ENCODE results near the gene MAMSTR.
A peak's percentile ranks its signal among the peaks of the same experiment; 100 is the strongest.
"Not testable (repeated sequence)": the region's sequence is repeated elsewhere in the genome, so short reads cannot be mapped to it uniquely, and the experiment has no call there.

Gene MAMSTR

DNA sequence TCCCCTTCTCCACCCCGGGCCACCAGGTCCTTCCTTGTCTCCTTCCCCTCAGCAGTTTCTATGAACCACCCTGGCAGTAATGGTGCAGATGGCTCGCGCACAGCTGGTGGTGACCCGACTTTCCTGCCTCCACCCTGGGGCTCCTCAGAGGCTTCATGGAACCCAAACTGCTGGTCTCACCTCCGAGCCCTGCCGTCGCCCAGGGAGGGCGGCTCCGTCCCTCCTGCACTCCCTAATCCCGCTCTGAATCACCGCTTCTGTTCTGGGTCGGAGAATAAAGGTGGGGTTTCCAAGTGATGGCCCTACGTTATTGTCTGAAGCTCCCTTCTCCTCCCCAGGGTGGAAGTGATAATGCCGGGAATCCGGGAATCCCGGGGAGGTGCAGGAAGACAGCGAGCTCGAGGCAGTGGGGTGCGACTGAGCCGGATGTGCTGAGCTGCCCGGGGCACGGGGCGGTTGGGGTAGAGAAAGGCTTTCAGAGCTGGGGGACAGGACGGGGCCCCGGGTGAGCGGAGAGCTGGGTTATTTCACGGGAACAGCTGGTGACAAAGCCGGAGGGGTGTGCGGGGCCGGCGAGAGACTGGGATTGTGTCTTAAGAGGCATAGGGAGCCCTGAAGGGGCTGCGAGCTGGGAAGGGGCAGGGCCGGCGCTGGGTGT, 23.0 kb downstream of the MAMSTR start:
- Histone ChIP-seq H3K4me1 (ENCODE audit: insufficient read depth, low read length) (no peaks in the 10 kb centered on the region; the same call in 1 of the 2 replicates), H3K9ac (ENCODE audit: low read depth, low read length) (peak overlapping the region; percentile 78), H3K36me3 (ENCODE audit: insufficient read depth, low read length) (no peaks in the 10 kb centered on the region), H3K9me3 (ENCODE audit: control insufficient read depth, insufficient read depth, low read length) (no peaks in the 10 kb centered on the region; the same call in 1 of the 2 replicates)

DNA sequence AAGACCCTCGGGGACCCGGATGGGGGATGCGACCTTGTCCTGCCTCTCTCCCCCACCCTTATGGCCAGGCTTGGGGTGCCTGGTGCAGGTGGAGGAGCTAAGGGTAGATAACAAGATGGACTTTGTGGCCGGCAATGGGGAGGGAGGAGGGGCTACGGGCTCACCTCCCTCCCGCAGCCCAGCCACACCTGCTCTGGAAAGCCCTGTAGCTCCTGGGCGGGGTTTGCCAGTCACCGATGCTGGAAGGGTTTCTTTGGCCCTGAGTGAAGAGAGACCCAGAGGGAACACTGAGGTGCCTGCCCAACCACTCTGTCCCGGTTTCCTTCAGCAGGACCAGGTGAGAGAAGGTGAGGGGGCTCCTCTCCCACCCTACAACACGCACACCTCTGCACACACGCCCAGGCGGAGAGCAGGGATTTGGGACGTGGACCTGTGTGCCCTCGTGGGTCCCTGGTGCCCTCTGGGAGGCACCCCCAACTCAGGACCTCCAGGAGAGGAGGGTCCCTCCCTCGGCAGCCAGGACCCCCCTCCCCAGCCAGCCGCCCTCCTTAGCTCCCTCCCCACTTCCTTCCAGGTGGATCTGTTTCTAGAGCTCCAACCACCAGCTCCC, 23.7 kb downstream of the MAMSTR start, which contains the start of gene FUT2:
TSS of gene FUT2 (plus strand) at position 229 of the 610 bp plus-strand sequence. CDS start 6,986 bp downstream, outside the sequence.
- Histone ChIP-seq H3K9me3 (ENCODE audit: control insufficient read depth, insufficient read depth, low read length) (no peaks in the 10 kb centered on the region; the same call in 1 of the 2 replicates), H3K4me1 (ENCODE audit: insufficient read depth, low read length) (no peaks in the 10 kb centered on the region; the same call in 1 of the 2 replicates), H3K9ac (ENCODE audit: low read depth, low read length) (peak within 1 kb of the TSS; percentile 78), H3K36me3 (ENCODE audit: insufficient read depth, low read length) (no peaks in the 10 kb centered on the region)

DNA sequence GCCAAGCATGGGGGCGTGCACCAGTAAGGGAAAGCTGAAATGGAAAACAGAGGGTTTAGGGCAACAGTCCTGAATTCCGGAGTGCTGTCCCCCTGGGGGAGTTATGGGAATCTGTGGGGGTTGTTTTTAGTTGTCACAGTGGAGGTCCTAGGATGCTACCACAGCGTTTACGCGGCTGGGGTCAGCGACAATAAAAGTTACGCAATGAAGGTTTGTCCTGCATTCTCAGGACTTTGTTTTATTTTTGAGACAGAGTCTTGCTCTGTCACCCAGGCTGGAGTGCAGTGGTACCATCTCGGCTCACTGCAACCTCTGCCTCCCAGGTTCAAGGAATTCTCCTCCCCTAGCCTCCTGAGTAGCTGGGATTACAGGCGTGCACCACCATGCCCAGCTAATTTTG, 25.9 kb downstream of the MAMSTR start:
- H3K36me3 ChIP-seq (ENCODE audit: insufficient read depth, low read length); H3K9me3 ChIP-seq (ENCODE audit: control insufficient read depth, insufficient read depth, low read length); H3K9ac ChIP-seq (ENCODE audit: low read depth, low read length); H3K4me1 ChIP-seq (ENCODE audit: insufficient read depth, low read length): not testable (repeated sequence)

DNA sequence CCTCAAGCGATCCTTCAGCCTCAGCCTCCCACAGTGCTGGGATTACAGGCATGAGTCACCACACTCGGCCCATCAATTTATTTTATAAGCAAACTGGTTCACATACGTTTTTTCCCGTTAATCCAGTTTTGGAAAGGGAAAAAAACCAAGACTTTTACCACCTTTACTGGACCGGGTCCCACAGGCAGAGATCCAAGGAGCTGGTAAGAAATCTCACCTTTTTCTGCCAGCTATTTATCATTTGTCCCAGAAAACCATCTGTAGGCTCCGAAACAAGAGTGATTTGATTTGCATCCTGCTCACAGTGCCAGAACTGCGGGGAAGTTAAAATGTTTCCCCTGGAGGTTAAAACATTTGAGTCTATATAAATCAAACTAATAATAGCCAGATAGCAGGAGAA, 30.1 kb downstream of the MAMSTR start:
- Histone ChIP-seq H3K36me3 (ENCODE audit: insufficient read depth, low read length) (no peaks in the 10 kb centered on the region), H3K9ac (ENCODE audit: low read depth, low read length) (no peak overlapping the region), H3K4me1 (ENCODE audit: insufficient read depth, low read length) (no peaks in the 10 kb centered on the region), H3K9me3 (ENCODE audit: control insufficient read depth, insufficient read depth, low read length) (no peaks in the 10 kb centered on the region; the same call in 1 of the 2 replicates)

DNA sequence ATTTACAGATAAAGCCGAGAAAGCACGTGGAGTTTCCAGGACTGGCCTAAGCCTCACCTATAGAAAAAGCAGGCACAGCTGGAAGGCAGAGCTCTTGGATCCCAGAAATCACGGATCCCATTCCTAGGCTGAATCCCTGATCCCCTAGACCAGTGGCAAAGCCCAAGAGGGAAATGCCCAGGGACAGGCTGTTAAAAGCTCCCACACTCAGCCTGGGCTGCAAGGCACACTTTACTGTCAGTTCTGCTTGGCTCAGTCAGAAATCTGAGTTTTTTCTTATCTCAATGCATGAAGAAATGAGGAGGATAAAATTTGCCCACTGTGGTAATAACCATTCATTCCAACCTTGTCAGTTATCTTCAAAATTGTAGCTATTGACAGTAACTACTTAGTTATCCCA, 31.7 kb downstream of the MAMSTR start:
- Histone ChIP-seq H3K4me1 (ENCODE audit: insufficient read depth, low read length) (no peaks in the 10 kb centered on the region), H3K36me3 (ENCODE audit: insufficient read depth, low read length) (no peaks in the 10 kb centered on the region), H3K9ac (ENCODE audit: low read depth, low read length) (no peak overlapping the region), H3K9me3 (ENCODE audit: control insufficient read depth, insufficient read depth, low read length) (no peaks in the 10 kb centered on the region)

DNA sequence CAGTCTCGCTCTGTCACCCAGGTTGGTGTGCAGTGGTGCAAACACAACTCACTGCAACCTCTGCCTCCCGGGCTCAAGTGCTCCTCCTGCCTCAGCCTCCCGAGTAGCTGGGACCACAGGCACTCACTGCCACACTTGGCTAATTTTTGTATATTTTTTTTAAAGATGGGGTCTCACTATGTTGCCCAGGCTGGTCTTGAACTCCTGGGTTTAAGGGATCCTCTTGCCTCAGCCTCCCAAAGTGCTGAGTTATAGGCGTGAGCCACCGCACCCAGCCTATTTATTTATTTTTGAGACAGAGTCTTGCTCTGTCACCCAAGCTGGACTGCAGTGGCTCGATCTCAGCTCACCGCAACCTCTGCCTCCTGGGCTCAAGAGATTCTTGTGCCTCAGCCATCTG, 32.9 kb downstream of the MAMSTR start:
- H3K4me1 ChIP-seq (ENCODE audit: insufficient read depth, low read length); H3K9me3 ChIP-seq (ENCODE audit: control insufficient read depth, insufficient read depth, low read length); H3K9ac ChIP-seq (ENCODE audit: low read depth, low read length); H3K36me3 ChIP-seq (ENCODE audit: insufficient read depth, low read length): not testable (repeated sequence)

DNA sequence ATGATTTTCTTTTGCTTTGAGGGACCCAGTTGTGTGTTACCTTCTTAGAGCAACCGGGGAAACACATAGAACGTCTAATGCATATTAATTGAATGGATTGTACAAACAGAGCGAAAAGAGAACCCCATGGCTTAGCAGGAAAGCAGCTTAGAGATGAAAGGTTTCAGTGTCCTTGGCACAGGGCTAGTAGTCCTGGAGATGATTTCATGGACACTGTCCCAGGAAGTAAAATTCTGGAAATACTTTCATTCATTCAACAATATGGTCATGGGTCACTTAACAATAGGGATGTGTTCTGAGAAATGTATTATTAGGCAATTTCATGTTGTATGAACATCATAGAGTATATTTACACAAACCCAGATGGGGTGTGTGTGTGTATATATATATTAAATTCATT, 33.4 kb downstream of the MAMSTR start:
- no peaks in the 10 kb centered on the region for H3K4me1 ChIP-seq (ENCODE audit: insufficient read depth, low read length)
- no peaks in the 10 kb centered on the region for H3K9me3 ChIP-seq (ENCODE audit: control insufficient read depth, insufficient read depth, low read length)
- H3K9ac ChIP-seq (ENCODE audit: low read depth, low read length), result no peak overlapping the region
- no peaks in the 10 kb centered on the region for H3K36me3 ChIP-seq (ENCODE audit: insufficient read depth, low read length)

DNA sequence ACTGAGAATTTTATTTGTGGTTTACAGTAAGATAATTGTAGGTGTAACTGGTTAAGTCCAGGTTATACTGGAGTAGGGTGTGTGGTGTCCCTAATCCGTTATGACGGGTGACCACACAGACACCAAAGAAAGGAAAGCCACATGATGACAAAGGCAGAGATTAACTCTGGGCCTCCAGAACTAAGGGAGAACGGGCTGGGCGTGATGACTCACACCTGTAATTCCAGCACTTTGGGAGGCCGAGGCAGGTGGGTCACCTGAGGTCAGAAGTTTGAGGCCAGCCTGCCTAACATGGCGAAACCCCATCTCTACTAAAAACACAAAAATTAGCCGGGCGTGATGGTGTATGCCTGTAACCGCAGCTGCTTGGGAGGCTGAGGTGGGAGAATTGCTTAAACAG, 33.9 kb downstream of the MAMSTR start:
- H3K36me3 ChIP-seq (ENCODE audit: insufficient read depth, low read length), result no peaks in the 10 kb centered on the region
- no peaks in the 10 kb centered on the region for H3K4me1 ChIP-seq (ENCODE audit: insufficient read depth, low read length)
- no peak overlapping the region for H3K9ac ChIP-seq (ENCODE audit: low read depth, low read length)
- no peaks in the 10 kb centered on the region for H3K9me3 ChIP-seq (ENCODE audit: control insufficient read depth, insufficient read depth, low read length)

DNA sequence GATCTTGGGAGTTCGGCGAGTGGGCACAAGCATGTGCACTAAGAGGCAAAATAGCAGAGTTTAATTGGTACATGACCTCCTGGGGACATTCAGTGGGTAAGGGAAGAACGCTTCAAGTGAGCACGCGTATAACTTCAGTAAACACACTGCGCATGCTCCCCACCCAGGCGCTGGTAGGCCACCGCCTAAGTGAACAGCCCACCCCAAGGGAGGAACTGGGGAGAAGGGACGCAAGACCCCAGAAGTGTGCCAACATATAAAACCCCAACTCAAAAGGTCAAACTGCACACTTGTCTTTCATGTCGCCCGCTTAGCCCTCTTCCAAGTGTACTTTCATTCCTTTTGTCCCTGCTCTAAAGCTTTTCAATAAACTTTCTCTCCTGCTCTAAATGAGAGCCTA, 36.2 kb downstream of the MAMSTR start:
- Histone ChIP-seq H3K9ac (ENCODE audit: low read depth, low read length) (no peak overlapping the region), H3K4me1 (ENCODE audit: insufficient read depth, low read length) (no peaks in the 10 kb centered on the region), H3K9me3 (ENCODE audit: control insufficient read depth, insufficient read depth, low read length) (no peaks in the 10 kb centered on the region), H3K36me3 (ENCODE audit: insufficient read depth, low read length) (no peaks in the 10 kb centered on the region)

DNA sequence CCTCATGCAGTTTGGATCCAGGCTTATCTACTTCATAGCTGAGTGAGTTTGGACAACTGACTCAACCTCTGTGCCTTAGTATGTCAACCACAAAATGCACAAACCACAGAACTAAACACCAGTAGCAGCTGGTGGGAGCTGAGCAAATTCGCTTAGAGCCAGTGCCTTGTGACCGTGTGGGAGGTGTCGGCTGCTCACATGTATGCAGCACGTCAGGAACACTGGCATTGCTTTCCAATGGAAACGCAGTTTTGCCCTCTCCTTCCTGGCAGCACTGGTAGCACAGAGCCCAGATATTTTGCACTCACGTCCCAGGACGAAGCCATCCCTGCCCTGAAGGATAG, 38.4 kb downstream of the MAMSTR start:
- Histone ChIP-seq H3K9me3 (ENCODE audit: control insufficient read depth, insufficient read depth, low read length) (no peaks in the 10 kb centered on the region), H3K9ac (ENCODE audit: low read depth, low read length) (no peak overlapping the region), H3K4me1 (ENCODE audit: insufficient read depth, low read length) (no peaks in the 10 kb centered on the region), H3K36me3 (ENCODE audit: insufficient read depth, low read length) (no peaks in the 10 kb centered on the region)

DNA sequence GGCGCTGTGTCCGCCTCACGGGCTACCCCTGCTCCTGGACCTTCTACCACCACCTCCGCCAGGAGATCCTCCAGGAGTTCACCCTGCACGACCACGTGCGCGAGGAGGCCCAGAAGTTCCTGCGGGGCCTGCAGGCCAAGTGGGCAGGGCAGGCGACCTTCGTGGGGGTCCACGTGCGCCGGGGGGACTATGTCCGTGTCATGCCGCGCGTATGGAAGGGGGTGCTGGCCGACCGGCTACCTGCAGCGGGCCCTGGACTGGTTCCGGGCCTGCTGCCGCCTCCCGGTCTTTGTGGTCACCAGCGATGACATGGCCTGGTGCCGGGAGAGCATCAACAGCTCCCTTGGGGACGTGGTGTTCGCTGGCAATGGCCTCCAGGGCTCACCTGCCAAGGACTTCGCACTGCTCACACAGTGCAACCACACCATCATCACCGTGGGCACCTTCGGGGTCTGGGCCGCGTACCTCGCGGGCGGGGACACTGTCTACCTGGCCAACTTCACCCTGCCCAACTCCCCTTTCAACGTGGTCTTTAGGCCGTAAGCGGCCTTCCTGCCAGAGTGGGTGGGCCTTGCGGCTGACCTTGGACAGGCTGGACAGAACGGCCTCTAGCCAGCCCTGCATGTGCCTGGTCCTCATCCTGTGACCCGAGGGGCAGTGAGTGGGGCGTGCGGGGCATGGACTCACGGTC, 38.9 kb downstream of the MAMSTR start:
- Histone ChIP-seq H3K36me3 (ENCODE audit: insufficient read depth, low read length) (no peaks in the 10 kb centered on the region), H3K4me1 (ENCODE audit: insufficient read depth, low read length) (peaks cover 3% of the 10 kb centered on the region; the same call in 1 of the 2 replicates), H3K9ac (ENCODE audit: low read depth, low read length) (no peak overlapping the region), H3K9me3 (ENCODE audit: control insufficient read depth, insufficient read depth, low read length) (no peaks in the 10 kb centered on the region)

DNA sequence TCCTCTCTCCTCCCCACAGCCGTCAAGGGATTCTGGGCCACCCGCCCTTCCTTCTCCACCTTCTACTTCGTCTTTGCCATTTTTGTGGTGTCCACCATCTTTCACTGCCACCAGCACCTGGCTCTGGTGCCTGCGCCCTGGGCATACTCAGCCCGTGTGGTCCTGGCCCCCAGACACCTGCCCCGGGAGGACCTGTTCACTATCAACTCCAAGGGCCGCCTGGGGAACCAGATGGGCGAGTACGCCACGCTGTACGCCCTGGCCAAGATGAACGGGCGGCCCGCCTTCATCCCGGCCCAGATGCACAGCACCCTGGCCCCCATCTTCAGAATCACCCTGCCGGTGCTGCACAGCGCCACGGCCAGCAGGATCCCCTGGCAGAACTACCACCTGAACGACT, 39.5 kb downstream of the MAMSTR start:
- H3K4me1 ChIP-seq (ENCODE audit: insufficient read depth, low read length); H3K9ac ChIP-seq (ENCODE audit: low read depth, low read length); H3K9me3 ChIP-seq (ENCODE audit: control insufficient read depth, insufficient read depth, low read length); H3K36me3 ChIP-seq (ENCODE audit: insufficient read depth, low read length): not testable (repeated sequence)

DNA sequence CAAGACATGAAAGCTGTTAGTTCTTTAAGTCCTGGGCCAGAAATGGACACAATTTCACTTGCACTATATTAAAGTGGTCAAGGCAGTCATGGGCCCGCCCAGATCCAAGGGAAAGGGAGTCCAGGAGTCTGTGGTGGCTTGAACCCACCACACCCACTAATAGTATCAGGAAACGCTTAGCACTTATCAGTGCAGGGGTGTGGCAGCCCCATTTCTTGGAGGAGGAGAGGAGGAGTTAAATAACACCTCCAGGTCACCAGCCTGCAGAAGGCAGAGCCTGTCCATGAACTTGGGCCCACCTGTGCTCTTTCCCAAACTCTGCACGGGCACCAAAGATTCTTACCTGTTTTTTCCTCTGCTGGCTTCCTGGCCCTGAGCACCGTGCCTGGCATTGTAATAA, 41.3 kb downstream of the MAMSTR start:
- Histone ChIP-seq H3K9ac (ENCODE audit: low read depth, low read length) (no peak overlapping the region), H3K4me1 (ENCODE audit: insufficient read depth, low read length) (peaks cover 17% of the 10 kb centered on the region), H3K36me3 (ENCODE audit: insufficient read depth, low read length) (no peaks in the 10 kb centered on the region), H3K9me3 (ENCODE audit: control insufficient read depth, insufficient read depth, low read length) (no peaks in the 10 kb centered on the region)

DNA sequence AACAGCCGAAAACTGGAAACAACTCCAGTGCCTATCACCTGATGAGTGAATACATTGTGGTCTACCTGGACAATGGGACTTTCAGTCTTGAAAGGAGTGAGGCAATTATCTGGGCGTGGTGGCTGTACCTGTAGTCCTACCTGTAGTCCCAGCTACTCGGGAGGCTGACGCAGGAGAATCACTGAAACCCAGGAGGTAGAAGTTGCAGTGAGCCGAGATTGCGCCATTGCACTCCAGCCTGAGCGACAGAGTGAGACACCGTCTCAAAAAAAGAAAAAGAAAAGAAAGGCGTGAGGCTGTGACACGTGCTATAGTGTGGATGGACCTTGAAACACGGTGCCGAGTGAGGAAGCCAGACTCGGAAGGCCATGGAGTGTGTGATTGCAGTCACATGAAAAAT, 42.6 kb downstream of the MAMSTR start:
- H3K4me1 ChIP-seq (ENCODE audit: insufficient read depth, low read length), result peaks cover 17% of the 10 kb centered on the region
- no peak overlapping the region for H3K9ac ChIP-seq (ENCODE audit: low read depth, low read length)
- no peaks in the 10 kb centered on the region for H3K9me3 ChIP-seq (ENCODE audit: control insufficient read depth, insufficient read depth, low read length)
- no peaks in the 10 kb centered on the region for H3K36me3 ChIP-seq (ENCODE audit: insufficient read depth, low read length)

DNA sequence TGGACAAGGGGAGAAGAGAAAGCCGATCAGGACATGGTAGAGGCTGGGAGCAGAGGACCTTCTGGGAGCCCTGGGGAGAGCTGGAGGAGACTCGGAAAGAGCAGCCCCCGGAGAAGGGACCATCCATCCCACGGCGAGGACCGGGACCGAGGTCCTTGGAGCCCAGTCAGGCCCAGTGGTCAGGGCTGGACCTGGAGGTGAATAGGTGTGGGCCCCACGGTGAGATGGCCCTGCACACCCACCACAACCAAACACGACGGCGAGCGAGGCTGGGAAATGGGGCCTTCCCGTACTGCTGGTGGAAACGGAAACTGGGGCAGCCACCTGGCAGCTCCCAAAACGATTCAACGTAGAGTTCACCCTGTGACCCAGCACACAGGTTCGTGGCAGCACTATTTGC, 43.0 kb downstream of the MAMSTR start:
- no peaks in the 10 kb centered on the region for H3K9me3 ChIP-seq (ENCODE audit: control insufficient read depth, insufficient read depth, low read length)
- no peak overlapping the region for H3K9ac ChIP-seq (ENCODE audit: low read depth, low read length)
- no peaks in the 10 kb centered on the region for H3K36me3 ChIP-seq (ENCODE audit: insufficient read depth, low read length)
- peaks cover 17% of the 10 kb centered on the region for H3K4me1 ChIP-seq (ENCODE audit: insufficient read depth, low read length)

All from ES-I3 (cell line).